Measurements from ENCODE around the gene SNX20.

GRCh38 chr16:50659806-50660205 lies 21.3 kb downstream of the SNX20 start:
- TF ChIP-seq CTCF (IDR thresholded peaks at IDR 0.05) (no peak), POLR2A (IDR thresholded peaks at IDR 0.05) (no peak)
